ENCODE data around the gene MEPCE.

Gene MEPCE

GRCh38 chr7:100396421-100396982, 33.1 kb upstream of the MEPCE start:
- Histone ChIP-seq H3K27ac (no peak overlapping the region), H3K27me3 (replicated peaks) (peaks cover 2% of the 10 kb centered on the region), H3K4me3 (ENCODE audit: low read depth, low read length) (no peak overlapping the region), H3K36me3 (replicated peaks) (no peaks in the 10 kb centered on the region)
- no peak for TF ChIP-seq CTCF (IDR thresholded peaks at IDR 0.05; ENCODE audit: low read depth, low read length, missing control alignments)
- in situ Hi-C loops (cut with HindIII; ENCODE audit: low pct_ligation_motif_present, low sequenced_read_pairs): no loop called here
- DNase-seq: no peak

- no peak for DNase-seq
- peak; percentile 15 for TF ChIP-seq CTCF (IDR thresholded peaks at IDR 0.05; ENCODE audit: low read depth, low read length, missing control alignments)
- Histone ChIP-seq H3K4me3 (ENCODE audit: low read depth, low read length) (no peak overlapping the region), H3K27ac (no peak overlapping the region), H3K36me3 (replicated peaks) (no peaks in the 10 kb centered on the region), H3K27me3 (replicated peaks) (peaks cover 2% of the 10 kb centered on the region)
- in situ Hi-C loops (cut with HindIII; ENCODE audit: low pct_ligation_motif_present, low sequenced_read_pairs): no loop called here
These were observed 32.1 kb upstream of the MEPCE start for GRCh38 chr7:100397315-100398081.

- Histone ChIP-seq H3K27ac (no peak overlapping the region), H3K27me3 (replicated peaks) (peaks cover 2% of the 10 kb centered on the region), H3K4me3 (ENCODE audit: low read depth, low read length) (no peak overlapping the region), H3K36me3 (replicated peaks) (no peaks in the 10 kb centered on the region)
- no peak for DNase-seq
- in situ Hi-C loops (cut with HindIII; ENCODE audit: low pct_ligation_motif_present, low sequenced_read_pairs): no loop called here
- TF ChIP-seq CTCF (IDR thresholded peaks at IDR 0.05; ENCODE audit: low read depth, low read length, missing control alignments): no peak
These were observed 31.4 kb upstream of the MEPCE start for GRCh38 chr7:100398239-100398638.

- Histone ChIP-seq H3K27ac (no peak overlapping the region), H3K36me3 (replicated peaks) (no peaks in the 10 kb centered on the region), H3K4me3 (ENCODE audit: low read depth, low read length) (no peak overlapping the region), H3K27me3 (replicated peaks) (peaks cover 6% of the 10 kb centered on the region)
- in situ Hi-C loops (cut with HindIII; ENCODE audit: low pct_ligation_motif_present, low sequenced_read_pairs): no loop called here
- TF ChIP-seq CTCF (IDR thresholded peaks at IDR 0.05; ENCODE audit: low read depth, low read length, missing control alignments): no peak
- DNase-seq: no peak
These were observed 29.6 kb upstream of the MEPCE start for GRCh38 chr7:100400041-100400440.

GRCh38 chr7:100400656-100401055, 29.0 kb upstream of the MEPCE start:
- H3K36me3 ChIP-seq (replicated peaks): no peaks in the 10 kb centered on the region
- no peak for DNase-seq
- peaks cover 6% of the 10 kb centered on the region for H3K27me3 ChIP-seq (replicated peaks)
- no peak overlapping the region for H3K27ac ChIP-seq
- in situ Hi-C loops (cut with HindIII; ENCODE audit: low pct_ligation_motif_present, low sequenced_read_pairs): no loop called here
- H3K4me3 ChIP-seq (ENCODE audit: low read depth, low read length): no peak overlapping the region
- peak; percentile 46 for TF ChIP-seq CTCF (IDR thresholded peaks at IDR 0.05; ENCODE audit: low read depth, low read length, missing control alignments)

All from brain microvascular endothelial cell (primary cell).